ENCODE measurements around the gene SLC26A3. TPM values are rescaled to one million over a fixed set of nuclear protein-coding genes. Genes with fewer than 3 reads are reported as not detected.

Gene SLC26A3
- total and polyA plus RNA-seq, 2 of the 8 experiments (the other 6 are each of a cell fraction or from before 2014, with no cell fraction given) = not detected

DNA sequence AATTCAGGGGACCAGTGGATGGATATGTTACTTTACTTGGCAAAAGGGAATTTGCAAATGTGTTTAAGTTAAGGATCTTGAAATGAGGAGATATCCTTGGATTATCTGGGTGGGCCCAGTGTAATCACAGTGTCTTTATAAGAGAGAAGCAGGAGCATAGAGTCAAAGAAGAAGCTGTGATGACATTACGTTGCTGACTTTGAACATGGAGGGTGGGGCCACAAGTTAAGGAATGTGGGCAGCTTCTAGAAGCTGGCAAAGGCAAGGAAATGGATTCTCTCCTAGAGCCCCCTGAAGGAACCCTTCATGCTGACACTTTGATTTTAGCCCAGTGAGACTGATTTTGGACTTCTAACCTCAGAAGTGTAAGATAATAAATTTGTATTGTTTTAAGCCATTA lies 21.8 kb upstream of the SLC26A3 start (continued):
- TF ChIP-seq, protein P1, sequence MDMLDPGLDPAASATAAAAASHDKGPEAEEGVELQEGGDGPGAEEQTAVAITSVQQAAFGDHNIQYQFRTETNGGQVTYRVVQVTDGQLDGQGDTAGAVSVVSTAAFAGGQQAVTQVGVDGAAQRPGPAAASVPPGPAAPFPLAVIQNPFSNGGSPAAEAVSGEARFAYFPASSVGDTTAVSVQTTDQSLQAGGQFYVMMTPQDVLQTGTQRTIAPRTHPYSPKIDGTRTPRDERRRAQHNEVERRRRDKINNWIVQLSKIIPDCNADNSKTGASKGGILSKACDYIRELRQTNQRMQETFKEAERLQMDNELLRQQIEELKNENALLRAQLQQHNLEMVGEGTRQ (IDR thresholded peaks at IDR 0.05; ENCODE audit: low read length) = no peak
- TF ChIP-seq RXRA (IDR thresholded peaks at IDR 0.05; ENCODE audit: insufficient read depth, low read depth, low read length) (no peak), JUND (IDR thresholded peaks at IDR 0.05; ENCODE audit: low read length) (no peak)
